ENCODE measurements around the gene FBXO7. TPM values are rescaled to one million over a fixed set of nuclear protein-coding genes. Genes with fewer than 3 reads are reported as not detected.
A peak's percentile ranks its signal among the peaks of the same experiment; 100 is the strongest.

FBXO7 gene
- polyA plus RNA-seq, 3 donors = 118 to 122 (median 122) TPM

DNA sequence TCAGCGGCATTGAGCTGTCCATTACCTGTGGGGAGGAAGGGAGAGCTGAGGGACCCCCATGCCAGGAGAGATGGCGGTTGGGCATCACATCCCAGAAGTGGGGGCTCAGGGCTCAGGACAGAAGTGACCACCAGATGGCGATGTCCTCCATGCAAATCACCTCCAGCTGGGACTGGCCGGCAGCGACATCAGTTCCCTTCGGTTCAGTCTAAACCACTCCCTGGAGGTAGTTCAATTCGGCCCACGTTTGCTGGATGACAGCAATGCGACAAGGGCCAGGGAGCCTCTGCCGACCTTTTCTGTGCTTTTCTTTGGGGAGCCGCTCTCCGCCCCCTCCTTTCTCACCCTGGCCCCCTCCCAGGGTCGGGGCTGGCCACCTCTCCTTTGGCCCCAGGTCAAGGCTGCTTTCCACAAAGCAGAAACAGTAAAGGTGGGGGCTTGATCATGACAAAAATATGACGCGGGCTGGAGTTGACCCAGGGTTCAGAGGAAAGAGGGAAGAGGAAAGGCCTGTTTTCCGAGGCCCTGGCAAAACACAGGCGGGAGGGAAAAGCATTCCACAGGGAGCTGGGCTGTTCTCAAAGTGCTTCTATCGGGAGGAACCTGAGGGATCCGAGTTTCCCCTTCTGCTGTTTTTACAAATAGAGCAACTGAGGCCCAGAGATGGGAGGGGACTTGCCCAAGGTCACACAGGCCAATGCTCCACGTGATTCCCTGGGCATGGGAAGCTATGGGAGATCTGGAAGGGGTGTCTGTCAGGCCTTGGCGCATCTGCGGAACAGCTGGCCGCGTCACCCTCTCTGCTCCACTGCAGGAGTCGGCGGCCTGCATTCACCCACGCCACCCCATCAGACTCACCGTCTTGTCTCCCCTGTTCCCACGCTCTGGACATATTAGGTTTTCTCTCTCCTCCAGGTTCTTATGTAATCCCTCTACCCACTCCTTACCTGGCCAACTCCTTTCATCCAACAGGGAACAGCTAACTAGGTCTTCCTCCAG is 54.7 kb downstream of the FBXO7 start:
- peak in 2 of 3 donors; percentile 66 to 74 for DNase-seq (ENCODE audit: low read depth in 3 of 3, low spot score in 2 of 3)

- DNase-seq (ENCODE audit: low read depth in 3 of 3, low spot score in 2 of 3) = no peak
Measured at GRCh38 chr22:32531228-32531627, 56.6 kb downstream of the FBXO7 start.

- DNase-seq (ENCODE audit: low read depth in 3 of 3, low spot score in 2 of 3) = no peak
Measured at GRCh38 chr22:32531931-32532819, 57.6 kb downstream of the FBXO7 start.

DNA sequence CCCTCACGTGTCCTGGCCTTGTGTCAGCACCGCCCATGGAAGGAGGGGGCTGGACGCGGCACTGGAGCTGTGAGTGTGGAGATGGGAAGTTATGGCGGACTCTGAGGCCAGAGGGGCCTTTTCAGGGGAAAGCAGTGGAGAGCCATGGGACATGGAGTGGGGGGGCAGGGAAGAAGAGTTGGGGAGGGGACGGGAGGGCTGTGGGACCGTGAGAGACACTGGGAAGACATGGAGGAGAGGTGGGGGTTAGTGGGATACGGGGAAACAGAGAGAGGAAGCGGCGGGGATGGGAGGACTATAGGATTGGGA is 58.2 kb downstream of the FBXO7 start:
- no peak for DNase-seq (ENCODE audit: low read depth in 3 of 3, low spot score in 2 of 3)

DNA sequence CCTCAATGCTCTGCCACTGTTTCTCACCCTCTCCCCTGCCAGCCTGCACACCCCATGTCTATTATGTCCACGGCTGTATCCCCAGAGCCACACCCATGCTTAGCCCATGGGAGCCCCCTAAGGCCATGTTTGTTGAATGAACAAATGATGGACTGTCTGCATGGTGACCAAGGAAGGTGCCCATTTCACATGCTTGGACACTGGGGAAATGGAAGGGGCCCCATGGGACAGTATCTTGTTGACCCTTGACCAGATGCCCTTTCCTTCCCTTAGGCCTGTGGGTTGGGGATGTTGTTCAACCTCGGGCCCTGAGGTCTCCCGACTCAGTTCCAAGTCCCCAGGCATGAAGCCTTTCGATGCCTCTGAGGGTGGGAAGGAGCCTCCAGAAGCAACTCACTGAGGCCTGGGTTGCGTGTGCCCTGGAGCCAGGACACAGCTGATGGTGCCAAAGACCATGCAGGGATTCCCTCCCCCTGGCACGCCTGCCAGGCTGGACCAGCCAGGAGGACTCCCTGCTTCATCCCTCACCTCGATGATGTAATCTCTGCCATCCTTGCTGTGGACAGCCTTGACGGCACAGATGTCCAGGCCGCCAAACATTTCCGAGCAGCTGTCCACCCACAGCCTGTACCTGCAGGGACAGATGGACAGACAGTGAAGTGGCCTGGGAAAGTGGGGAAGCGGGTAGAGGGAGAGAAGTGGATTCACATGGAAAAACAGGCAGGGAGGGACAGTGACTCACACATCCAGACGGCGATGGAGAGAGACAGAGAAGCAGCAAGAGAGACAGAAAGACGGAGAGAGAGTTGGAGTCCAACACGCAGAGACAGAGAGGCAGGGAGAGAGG is 58.9 kb downstream of the FBXO7 start:
- no peak for DNase-seq (ENCODE audit: low read depth in 3 of 3, low spot score in 2 of 3)

GRCh38 chr22:32534252-32535235 is 59.9 kb downstream of the FBXO7 start:
- no peak for DNase-seq (ENCODE audit: low read depth in 3 of 3, low spot score in 2 of 3)

DNA sequence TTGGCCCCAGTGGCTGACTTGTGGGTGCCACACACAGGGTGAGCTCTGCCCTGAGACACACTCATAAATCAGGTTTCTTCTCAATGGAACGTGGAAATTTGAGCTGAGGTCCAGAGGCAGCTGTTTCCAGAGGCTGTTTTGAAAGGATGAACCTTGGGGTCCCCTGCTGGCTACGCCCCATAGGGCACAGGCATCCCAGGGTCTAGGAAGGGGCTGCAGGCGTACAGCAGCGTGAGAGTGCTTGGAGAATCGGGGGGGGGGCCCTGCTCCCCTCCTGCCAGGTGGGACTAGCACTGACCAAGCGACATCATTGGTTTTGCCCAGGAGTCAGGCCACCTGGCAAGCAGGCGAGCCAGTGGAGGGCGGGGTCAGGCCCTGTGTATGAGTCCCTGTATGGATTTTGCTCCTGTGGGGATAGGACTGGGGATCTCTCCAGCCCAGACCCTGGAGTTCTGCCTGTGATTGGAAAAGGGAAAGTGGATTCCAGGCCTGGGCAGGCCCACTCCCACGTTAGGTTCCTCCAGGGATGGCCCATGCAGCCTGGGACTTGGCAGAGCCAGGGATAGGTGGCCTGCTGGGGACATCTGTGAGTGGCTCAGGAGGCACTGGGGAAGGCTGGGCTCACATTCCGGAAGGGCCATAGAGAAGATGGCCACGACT is 61.0 kb downstream of the FBXO7 start:
- DNase-seq (ENCODE audit: low read depth in 3 of 3, low spot score in 2 of 3) = no peak

GRCh38 chr22:32536352-32536751 is 61.7 kb downstream of the FBXO7 start:
- DNase-seq (ENCODE audit: low read depth in 3 of 3, low spot score in 2 of 3) = no peak

DNA sequence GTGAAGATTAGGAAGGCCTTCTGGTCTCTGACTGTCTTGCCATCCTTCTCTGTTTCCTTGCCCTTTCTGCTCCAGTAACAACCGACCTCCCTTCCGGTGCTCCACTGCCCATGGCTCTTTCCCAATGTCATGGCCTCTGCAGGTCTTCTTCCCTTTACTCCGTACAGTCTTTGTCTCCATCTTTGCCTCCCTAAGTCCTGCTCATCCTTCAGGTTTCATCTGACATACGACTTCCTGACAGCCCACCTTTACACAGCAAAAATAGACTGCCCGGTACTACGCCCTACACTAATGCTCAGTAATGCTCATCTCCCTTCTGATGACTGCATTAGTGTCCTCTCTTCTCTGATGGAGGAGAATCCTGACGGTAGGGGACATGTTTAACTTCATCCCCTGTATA is 63.9 kb downstream of the FBXO7 start:
- DNase-seq (ENCODE audit: low read depth in 3 of 3, low spot score in 2 of 3) = no peak

GRCh38 chr22:32539631-32540421 is 65.2 kb downstream of the FBXO7 start:
- DNase-seq (ENCODE audit: low read depth in 3 of 3, low spot score in 2 of 3) = no peak

DNA sequence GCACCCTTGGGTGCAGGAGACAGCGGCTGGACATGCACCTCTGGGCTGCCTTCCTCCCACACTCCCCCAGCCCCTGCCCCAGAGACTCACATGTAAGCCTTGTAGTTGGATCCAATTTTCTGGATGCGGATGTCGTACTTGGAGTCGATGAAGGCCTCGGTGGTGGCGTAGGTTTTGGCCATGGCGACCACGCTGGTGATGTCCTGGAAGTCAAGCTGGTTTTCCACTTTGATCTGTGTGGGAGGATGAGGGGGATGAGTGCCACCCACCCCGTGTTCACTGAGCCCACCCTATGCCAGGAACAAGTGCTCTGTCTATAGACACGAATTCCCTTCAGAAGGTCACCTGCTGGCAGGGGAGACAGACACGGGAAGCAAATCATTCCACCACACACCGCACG is 66.9 kb downstream of the FBXO7 start:
- DNase-seq (ENCODE audit: low read depth in 3 of 3, low spot score in 2 of 3) = no peak

- no peak for DNase-seq (ENCODE audit: low read depth in 3 of 3, low spot score in 2 of 3)
Measured at GRCh38 chr22:32542066-32542676, 67.6 kb downstream of the FBXO7 start.

DNA sequence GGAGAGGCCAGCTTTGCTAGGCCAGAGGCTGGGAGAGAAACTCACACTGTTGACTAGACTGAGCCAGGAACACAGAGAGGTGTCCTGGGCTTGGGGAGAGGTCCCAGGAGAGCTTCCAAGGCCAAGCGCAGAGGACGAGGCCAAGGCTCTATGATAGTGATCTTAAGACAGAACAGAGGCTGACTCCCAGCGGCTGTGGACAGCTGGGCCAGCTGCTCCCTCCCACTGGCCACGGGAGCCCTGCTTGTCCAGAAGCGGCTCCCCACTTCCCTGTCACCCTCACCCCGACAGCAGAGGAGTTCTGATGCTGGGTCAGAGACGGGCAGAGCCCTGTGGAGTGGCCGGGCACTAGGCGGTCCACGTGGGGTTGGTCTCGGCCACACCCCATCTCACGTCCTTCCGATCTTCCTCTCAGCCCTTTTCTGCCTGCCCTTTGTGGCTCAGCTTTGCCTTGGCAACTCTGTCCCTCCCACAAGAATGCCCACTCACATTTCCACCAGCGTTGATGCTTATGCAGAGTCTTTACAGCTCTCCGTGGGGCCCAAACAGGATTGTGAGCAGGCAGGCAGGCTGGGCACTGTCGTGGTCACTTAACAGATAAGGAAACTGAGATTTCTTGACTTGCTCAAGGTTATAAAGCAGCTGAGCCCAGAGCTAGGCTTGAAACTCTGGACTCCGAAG is 68.2 kb downstream of the FBXO7 start:
- DNase-seq (ENCODE audit: low read depth in 3 of 3, low spot score in 2 of 3) = no peak

GRCh38 chr22:32544953-32545558 is 70.4 kb downstream of the FBXO7 start:
- DNase-seq (ENCODE audit: low read depth in 3 of 3, low spot score in 2 of 3) = no peak

- DNase-seq (ENCODE audit: low read depth in 3 of 3, low spot score in 2 of 3) = no peak
Measured at GRCh38 chr22:32545801-32546200, 71.2 kb downstream of the FBXO7 start.

- DNase-seq (ENCODE audit: low read depth in 3 of 3, low spot score in 2 of 3) = no peak
Measured at GRCh38 chr22:32546496-32546895, 71.9 kb downstream of the FBXO7 start.

- DNase-seq (ENCODE audit: low read depth in 3 of 3, low spot score in 2 of 3) = no peak
Measured at GRCh38 chr22:32546935-32547334, 72.3 kb downstream of the FBXO7 start.
